HG03196 (cell line): ENCODE results near the gene NHLH1.

ENCODE experiments used
- ATAC-seq: cut with Tn5 transposase; IDR thresholded peaks from one replicate; pipeline ENCODE4 v1.9.1; 2021; ENCODE audit not compliant: unreplicated experiment

NHLH1 gene

GRCh38 chr1:160358073-160358472, 8.8 kb upstream of the NHLH1 start:
- no peak for ATAC-seq

- no peak for ATAC-seq
Measured at GRCh38 chr1:160359559-160360226, 7.2 kb upstream of the NHLH1 start.

- ATAC-seq = no peak
Measured at GRCh38 chr1:160360227-160360695, 6.6 kb upstream of the NHLH1 start.

- no peak for ATAC-seq
Measured at GRCh38 chr1:160361199-160361598, 5.7 kb upstream of the NHLH1 start.

GRCh38 chr1:160361814-160362167, 5.1 kb upstream of the NHLH1 start:
- ATAC-seq = no peak

- ATAC-seq = no peak
Measured at GRCh38 chr1:160362168-160362957, 4.5 kb upstream of the NHLH1 start.

GRCh38 chr1:160363010-160363409, 3.9 kb upstream of the NHLH1 start:
- no peak for ATAC-seq

- no peak for ATAC-seq
Measured at GRCh38 chr1:160363951-160364735, 2.7 kb upstream of the NHLH1 start.

GRCh38 chr1:160365325-160365724, 1.5 kb upstream of the NHLH1 start:
- ATAC-seq = no peak

- ATAC-seq = no peak
Measured at GRCh38 chr1:160367516-160367900, 637 bp downstream of the NHLH1 start.

GRCh38 chr1:160367934-160368923, 1.4 kb downstream of the NHLH1 start:
- no peak for ATAC-seq

GRCh38 chr1:160369087-160369486, 2.2 kb downstream of the NHLH1 start:
- no peak for ATAC-seq

GRCh38 chr1:160370561-160371345, 3.9 kb downstream of the NHLH1 start:
- ATAC-seq = no peak

- ATAC-seq = no peak
Measured at GRCh38 chr1:160371346-160371631, 4.4 kb downstream of the NHLH1 start.

- ATAC-seq = no peak
Measured at GRCh38 chr1:160371756-160372155, 4.9 kb downstream of the NHLH1 start.

- ATAC-seq = no peak
Measured at GRCh38 chr1:160373696-160374095, 6.8 kb downstream of the NHLH1 start.

GRCh38 chr1:160374306-160375110, 7.6 kb downstream of the NHLH1 start:
- no peak for ATAC-seq

- ATAC-seq = no peak
Measured at GRCh38 chr1:160375788-160376524, 9.1 kb downstream of the NHLH1 start.
